RKO (cell line): ENCODE measurements around the gene XXYLT1.
"Not testable (repeated sequence)": the region's sequence is repeated elsewhere in the genome, so short reads cannot be mapped to it uniquely, and the experiment has no call there.

Source experiments
- DNase-seq: peaks from one replicate; pipeline ENCODE4 v3.0.0-alpha.2; 2016; ENCODE audit warnings: low spot score

Gene XXYLT1

GRCh38 chr3:195042743-195043606 is 228.0 kb downstream of the XXYLT1 start:
- no peak for DNase-seq

GRCh38 chr3:195041871-195042742 is 228.9 kb downstream of the XXYLT1 start:
- no peak for DNase-seq

- DNase-seq = no peak
These were observed 230.0 kb downstream of the XXYLT1 start for GRCh38 chr3:195040773-195041520.

GRCh38 chr3:195040094-195040493 is 230.9 kb downstream of the XXYLT1 start:
- no peak for DNase-seq

- no peak for DNase-seq
These were observed 231.6 kb downstream of the XXYLT1 start for GRCh38 chr3:195039180-195039843.

- DNase-seq = no peak
These were observed 232.8 kb downstream of the XXYLT1 start for GRCh38 chr3:195038161-195038560.

GRCh38 chr3:195037586-195037985 is 233.4 kb downstream of the XXYLT1 start:
- DNase-seq = not testable (repeated sequence)

- DNase-seq = no peak
These were observed 234.0 kb downstream of the XXYLT1 start for GRCh38 chr3:195036974-195037373.

GRCh38 chr3:195036574-195036973 is 234.4 kb downstream of the XXYLT1 start:
- DNase-seq = no peak

- no peak for DNase-seq
These were observed 234.8 kb downstream of the XXYLT1 start for GRCh38 chr3:195036203-195036505.

GRCh38 chr3:195035345-195036202 is 235.4 kb downstream of the XXYLT1 start:
- no peak for DNase-seq

GRCh38 chr3:195034541-195034940 is 236.4 kb downstream of the XXYLT1 start:
- DNase-seq = no peak

GRCh38 chr3:195034101-195034500 is 236.9 kb downstream of the XXYLT1 start:
- no peak for DNase-seq

- no peak for DNase-seq
These were observed 237.3 kb downstream of the XXYLT1 start for GRCh38 chr3:195033531-195034091.

- no peak for DNase-seq
These were observed 238.0 kb downstream of the XXYLT1 start for GRCh38 chr3:195032955-195033354.

- DNase-seq = no peak
These were observed 238.7 kb downstream of the XXYLT1 start for GRCh38 chr3:195032106-195032759.

GRCh38 chr3:195031574-195032003 is 239.4 kb downstream of the XXYLT1 start:
- DNase-seq = no peak

GRCh38 chr3:195030791-195031321 is 240.1 kb downstream of the XXYLT1 start:
- DNase-seq = no peak

- no peak for DNase-seq
These were observed 241.9 kb downstream of the XXYLT1 start for GRCh38 chr3:195028877-195029606.
